DND-41 (cell line): ENCODE data around the gene PACSIN1.

Experiments
- ATAC-seq: fragments of 200-7000 bp; cut with Tn5 transposase; 3 replicates; pipeline ENCODE4 v1.9.1; 2021; ENCODE audit warnings: low read depth; ENCODE audit not compliant: insufficient read depth
- DNase-seq: peaks from one replicate; pipeline ENCODE4 v3.0.0-alpha.2; 2020
- H2AFZ ChIP-seq: 2 replicates; pipeline ENCODE4 v1.6.0; 2012; ENCODE audit warnings: low read depth, low read length
- H3K27ac ChIP-seq: 2 replicates; pipeline ENCODE4 v1.5.1; 2012; ENCODE audit warnings: low read length, inconsistent platforms
- H3K27me3 ChIP-seq: fragments of 200-600 bp; sonication (generic); 2 replicates; pipeline ENCODE4 v1.6.0; 2012; ENCODE audit warnings: low read length, mild to moderate bottlenecking, inconsistent platforms; ENCODE audit not compliant: insufficient read depth, poor library complexity
- H3K36me3 ChIP-seq: 2 replicates; pipeline ENCODE4 v1.5.1; 2012; ENCODE audit warnings: low read length, inconsistent platforms; ENCODE audit not compliant: insufficient read depth
- H3K4me1 ChIP-seq: 2 replicates; pipeline ENCODE4 v1.5.1; 2012; ENCODE audit warnings: mild to moderate bottlenecking, low read length; ENCODE audit not compliant: insufficient read depth
- H3K4me2 ChIP-seq: 2 replicates; pipeline ENCODE4 v1.6.0; 2012; ENCODE audit warnings: mild to moderate bottlenecking, moderate library complexity, low read length, inconsistent platforms; ENCODE audit not compliant: insufficient read depth
- H3K4me3 ChIP-seq, 2 experiments: fragments of 200-600 bp in 1 of 2; shearing (Covaris generic) in 1 of 2; 2 replicates each; pipeline ENCODE4 v1.5.1; 2012 to 2016; ENCODE audit warnings: inconsistent platforms in 2 of 2, low read length in 2 of 2, mild to moderate bottlenecking in 2 of 2, low read depth in 1 of 2, moderate library complexity in 1 of 2
- H3K79me2 ChIP-seq: 2 replicates; pipeline ENCODE4 v1.6.0; 2012; ENCODE audit warnings: low read length, inconsistent platforms; ENCODE audit not compliant: insufficient read depth
- H3K9ac ChIP-seq: 2 replicates; pipeline ENCODE4 v1.6.0; 2012; ENCODE audit warnings: low read depth, mild to moderate bottlenecking, inconsistent platforms, low read length, moderate library complexity
- H3K9me3 ChIP-seq: 2 replicates; pipeline ENCODE4 v1.5.1; 2012; ENCODE audit warnings: low read length, moderate library complexity, mild to moderate bottlenecking, inconsistent platforms; ENCODE audit not compliant: insufficient read depth, severe bottlenecking
- H4K20me1 ChIP-seq: 2 replicates; pipeline ENCODE4 v1.6.0; 2012; ENCODE audit warnings: low read length; ENCODE audit not compliant: insufficient read depth
- CTCF ChIP-seq: IDR thresholded peaks from 2 replicates; pipeline ENCODE4 v1.5.1; 2012; ENCODE audit warnings: borderline replicate concordance, low read length, moderate library complexity, mild to moderate bottlenecking; ENCODE audit not compliant: poor library complexity, severe bottlenecking; ENCODE audit errors: extremely low read depth
- EZH2 ChIP-seq: IDR thresholded peaks from 3 replicates; pipeline ENCODE4 v1.6.1; 2012; ENCODE audit warnings: borderline replicate concordance, low read depth, mild to moderate bottlenecking, moderate library complexity, low read length, inconsistent platforms; ENCODE audit not compliant: severe bottlenecking

PACSIN1 gene

GRCh38 chr6:34484391-34484790 is 18.5 kb downstream of the PACSIN1 start:
- Histone ChIP-seq H3K27ac (no peak overlapping the region), H3K4me2 (no peak overlapping the region), H3K27me3 (no peaks in the 10 kb centered on the region), H3K4me1 (peaks cover 6% of the 10 kb centered on the region; the same call in 1 of the 2 replicates), H3K9me3 (no peaks in the 10 kb centered on the region), H3K9ac (no peak overlapping the region), H3K79me2 (no peaks in the 10 kb centered on the region), H3K4me3 (no peak overlapping the region), H4K20me1 (no peaks in the 10 kb centered on the region), H3K36me3 (no peaks in the 10 kb centered on the region), H2AFZ (no peak overlapping the region)
- DNase-seq (no peak), ATAC-seq (no peak)
- TF ChIP-seq EZH2 = no peak
- TF ChIP-seq CTCF = no peak

- Histone ChIP-seq H3K27ac (no peak overlapping the region), H3K4me1 (peaks cover 6% of the 10 kb centered on the region; the same call in 1 of the 2 replicates), H3K9me3 (no peaks in the 10 kb centered on the region), H3K9ac (no peak overlapping the region), H3K36me3 (no peaks in the 10 kb centered on the region), H3K27me3 (no peaks in the 10 kb centered on the region), H2AFZ (no peak overlapping the region; the same call in 1 of the 2 replicates), H4K20me1 (no peaks in the 10 kb centered on the region), H3K4me2 (no peak overlapping the region), H3K79me2 (no peaks in the 10 kb centered on the region), H3K4me3 (no peak overlapping the region)
- ATAC-seq (peak; percentile 76), DNase-seq (peak; percentile 37)
- TF ChIP-seq EZH2 (no peak), CTCF (no peak)
Measured at GRCh38 chr6:34484899-34485298, 19.0 kb downstream of the PACSIN1 start.

GRCh38 chr6:34485321-34486060 is 19.6 kb downstream of the PACSIN1 start:
- Histone ChIP-seq H3K9me3 (no peaks in the 10 kb centered on the region), H3K4me1 (peaks cover 6% of the 10 kb centered on the region; the same call in 1 of the 2 replicates), H3K4me2 (no peak overlapping the region), H3K9ac (no peak overlapping the region), H4K20me1 (no peaks in the 10 kb centered on the region), H3K79me2 (no peaks in the 10 kb centered on the region), H3K4me3 (no peak overlapping the region), H3K36me3 (no peaks in the 10 kb centered on the region), H3K27me3 (no peaks in the 10 kb centered on the region), H3K27ac (no peak overlapping the region), H2AFZ (no peak overlapping the region)
- DNase-seq (no peak), ATAC-seq (no peak; the same call in 2 of the 3 replicates)
- TF ChIP-seq CTCF (no peak), EZH2 (no peak)
